GM19025 (cell line): Measurements from ENCODE around the gene GIT1.

Experiments
- ATAC-seq: cut with Tn5 transposase; IDR thresholded peaks from one replicate; pipeline ENCODE4 v1.9.1; 2021; ENCODE audit warnings: mild to moderate bottlenecking, low read depth, moderate library complexity; ENCODE audit not compliant: unreplicated experiment

Gene GIT1

DNA sequence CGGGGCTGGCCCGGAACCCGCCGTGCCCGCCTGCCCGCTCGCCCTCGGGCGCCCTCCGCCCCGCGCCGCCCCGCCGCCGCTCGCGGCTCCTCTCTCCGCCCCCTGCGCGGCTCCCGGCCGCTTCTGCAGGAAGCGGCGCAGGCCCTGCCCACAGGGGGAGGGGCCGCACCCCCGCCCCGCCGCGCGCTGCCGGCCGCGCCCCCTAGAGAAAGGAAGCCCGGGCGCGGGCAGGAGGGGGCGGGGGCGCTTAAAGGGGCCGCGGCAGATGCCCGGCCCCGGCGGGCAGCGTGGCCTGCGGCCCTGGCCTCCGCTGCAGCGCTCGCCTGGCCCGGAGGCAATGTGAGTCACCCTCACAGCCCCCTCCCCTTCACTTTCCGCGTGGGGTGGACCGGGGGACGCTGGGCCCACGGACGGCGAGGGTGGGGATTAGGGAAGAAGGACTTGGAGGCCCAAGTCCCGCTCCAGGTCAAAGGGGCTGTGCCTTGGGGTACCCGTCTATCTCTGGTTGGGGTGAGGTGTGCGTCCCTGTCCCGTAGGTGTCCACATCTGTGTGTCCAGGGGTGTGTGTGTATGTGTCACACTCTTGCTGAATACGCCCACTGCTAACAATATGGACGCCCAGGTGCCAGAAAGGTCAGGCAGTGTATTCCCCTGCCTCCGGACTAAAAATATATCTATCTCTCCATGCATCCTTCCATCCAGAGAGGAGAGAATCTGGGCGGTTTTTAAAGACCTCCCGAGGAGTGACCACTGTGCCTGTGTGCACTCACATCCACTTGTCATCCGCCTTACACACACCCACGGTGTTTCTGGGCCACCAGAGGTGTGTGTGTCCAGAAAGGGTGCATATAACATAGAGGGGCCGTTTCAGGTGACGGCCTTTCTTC lies at the start of gene GIT1:
TSS of gene GIT1 (minus strand) at position 125 of the 887 bp plus-strand sequence. CDS start 270 bp downstream, outside the sequence.
- ATAC-seq, result peak; percentile 70

GRCh38 chr17:29633886-29634285 lies 44.4 kb upstream of the GIT1 start:
- no peak for ATAC-seq

- no peak for ATAC-seq
Observed at GRCh38 chr17:29630630-29631193, 41.3 kb upstream of the GIT1 start.

DNA sequence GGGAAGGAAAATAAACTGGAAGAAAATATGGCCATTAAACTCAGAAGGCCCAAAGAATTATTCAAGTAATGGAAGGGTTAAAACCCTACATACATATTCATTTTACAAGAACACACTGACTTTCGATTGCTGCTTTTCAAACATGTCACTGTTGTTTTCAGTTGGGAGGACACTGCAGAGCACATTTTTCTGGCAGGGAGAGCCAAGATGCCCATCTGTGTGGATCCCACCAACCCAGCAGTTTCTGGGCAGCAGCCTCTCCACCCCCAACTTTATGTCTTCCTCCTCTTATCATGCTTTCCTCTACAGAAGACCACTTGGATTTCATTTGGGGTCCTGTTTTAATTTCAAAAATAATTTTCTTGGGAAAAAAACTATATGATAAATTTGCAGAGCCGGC lies 40.4 kb upstream of the GIT1 start:
- ATAC-seq, result no peak

DNA sequence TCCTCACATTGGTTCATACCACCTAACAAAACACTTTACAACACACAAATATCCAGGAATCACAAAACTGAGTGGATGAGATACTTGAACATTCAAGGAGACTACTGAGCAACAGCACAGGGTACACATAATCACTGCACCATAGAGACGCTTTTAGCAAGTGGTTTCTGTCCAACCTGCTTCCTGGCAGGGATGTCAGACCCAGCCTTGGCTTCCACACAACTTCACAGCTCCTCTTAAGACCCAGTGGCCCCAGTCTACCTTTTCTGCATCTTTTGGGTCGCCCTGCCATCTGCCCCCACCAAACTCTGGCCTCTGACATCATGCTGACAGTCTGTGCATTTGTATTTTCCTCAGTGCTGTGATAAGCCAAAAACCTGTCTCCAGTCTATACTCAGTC lies 39.2 kb upstream of the GIT1 start:
- ATAC-seq, result no peak

DNA sequence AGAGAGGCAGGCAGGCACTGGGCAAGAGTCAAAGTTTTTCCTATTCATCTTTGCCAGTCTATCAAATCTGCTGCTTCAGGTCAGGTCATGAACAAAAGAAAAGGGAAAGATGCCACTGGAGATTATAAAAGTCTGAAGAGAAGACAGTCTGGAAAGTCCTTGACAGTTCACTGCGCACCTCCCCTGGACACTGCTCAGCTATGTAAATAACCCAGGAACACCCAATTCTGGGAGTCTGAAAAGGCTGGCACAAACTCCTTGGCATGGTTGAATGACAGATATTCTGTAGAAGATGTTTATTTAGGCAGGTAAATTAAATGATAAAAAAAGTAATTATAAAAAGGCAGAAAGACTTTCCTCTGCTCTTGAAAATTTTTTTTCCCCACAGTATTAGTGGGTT lies 38.5 kb upstream of the GIT1 start:
- ATAC-seq, result no peak

- no peak for ATAC-seq
Observed at GRCh38 chr17:29625037-29625750, 35.7 kb upstream of the GIT1 start.

DNA sequence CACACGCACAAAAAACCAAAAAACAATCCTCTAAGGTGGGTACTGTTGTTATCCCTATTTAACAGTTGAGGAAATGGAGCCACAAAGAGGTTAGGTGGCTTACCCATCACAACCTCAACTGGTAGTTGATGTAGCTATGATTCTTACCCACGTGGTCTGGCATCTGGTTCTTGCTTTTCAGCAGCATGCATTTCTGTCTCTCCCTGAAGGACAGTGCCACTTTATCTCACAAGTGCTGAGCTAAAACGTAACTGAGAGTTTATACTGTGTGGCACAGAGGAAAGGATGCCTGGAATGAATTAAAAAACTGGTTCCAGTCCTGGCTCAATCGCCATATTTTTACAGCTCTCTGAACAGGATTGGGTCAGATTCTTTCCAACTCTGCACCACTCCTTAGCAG lies 35.1 kb upstream of the GIT1 start:
- no peak for ATAC-seq

GRCh38 chr17:29623283-29623647 lies 33.8 kb upstream of the GIT1 start:
- no peak for ATAC-seq

GRCh38 chr17:29622337-29623282 lies 33.2 kb upstream of the GIT1 start, which contains the start of gene CORO6:
CORO6 (minus strand) TSS chr17:29622912; CDS start chr17:29621421, 1,491 bp downstream.
- ATAC-seq, result peak; percentile 45

DNA sequence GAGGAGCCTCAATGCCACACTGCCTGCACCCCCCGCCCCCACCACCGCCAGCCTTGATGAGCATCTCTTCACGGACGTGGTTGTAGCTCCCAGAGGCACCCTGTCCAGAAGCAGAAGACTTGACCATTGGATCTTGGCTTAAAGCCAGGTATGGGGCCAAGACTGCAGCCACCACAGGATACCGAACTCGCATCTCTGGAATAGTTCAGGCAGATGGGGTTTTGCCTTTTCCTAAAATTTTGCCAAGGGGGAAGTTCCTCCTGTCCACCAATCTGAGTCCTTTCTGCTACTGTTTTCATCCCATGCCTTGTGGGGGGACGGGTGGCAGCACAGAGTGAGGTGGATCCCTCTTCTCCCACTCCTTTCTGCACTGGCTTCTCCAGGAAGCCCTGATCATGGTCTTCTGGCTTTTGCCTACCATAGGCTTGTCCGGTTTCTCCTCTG lies 32.3 kb upstream of the GIT1 start:
- no peak for ATAC-seq

DNA sequence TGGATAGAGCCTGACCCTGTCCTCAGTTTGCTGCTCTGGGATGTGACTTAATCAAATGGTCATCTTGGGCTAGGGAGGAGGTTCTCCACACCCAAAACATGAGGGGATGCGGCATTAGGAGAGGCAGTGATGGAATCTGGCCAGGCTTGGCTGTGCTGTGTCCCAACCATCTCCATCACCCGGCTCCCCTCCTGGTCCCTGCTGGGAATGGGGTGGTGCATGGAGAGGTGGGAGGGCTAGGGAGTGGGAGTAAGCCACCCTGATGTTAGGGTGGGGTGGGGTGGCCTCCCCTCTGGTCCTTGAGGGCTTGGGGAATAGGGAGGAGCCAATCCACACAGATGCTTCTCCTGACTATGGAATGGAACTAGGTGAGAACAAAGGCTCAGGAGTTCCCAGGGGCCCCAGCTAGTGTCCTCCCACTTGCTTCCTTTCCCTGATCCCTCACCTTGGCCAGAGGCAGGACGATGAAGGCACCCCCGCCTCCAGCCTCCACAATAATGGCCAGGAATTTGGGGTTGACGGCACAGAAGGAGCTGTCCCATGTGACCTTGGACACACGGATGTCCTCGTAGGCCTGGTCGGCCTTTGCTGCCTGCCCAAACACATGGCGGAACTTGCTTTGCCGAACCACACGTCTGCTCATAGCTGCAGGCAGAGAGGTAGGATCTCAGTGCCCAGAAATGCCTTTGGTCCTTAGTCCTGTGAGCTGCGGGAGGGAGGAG lies 31.5 kb upstream of the GIT1 start:
- no peak for ATAC-seq

DNA sequence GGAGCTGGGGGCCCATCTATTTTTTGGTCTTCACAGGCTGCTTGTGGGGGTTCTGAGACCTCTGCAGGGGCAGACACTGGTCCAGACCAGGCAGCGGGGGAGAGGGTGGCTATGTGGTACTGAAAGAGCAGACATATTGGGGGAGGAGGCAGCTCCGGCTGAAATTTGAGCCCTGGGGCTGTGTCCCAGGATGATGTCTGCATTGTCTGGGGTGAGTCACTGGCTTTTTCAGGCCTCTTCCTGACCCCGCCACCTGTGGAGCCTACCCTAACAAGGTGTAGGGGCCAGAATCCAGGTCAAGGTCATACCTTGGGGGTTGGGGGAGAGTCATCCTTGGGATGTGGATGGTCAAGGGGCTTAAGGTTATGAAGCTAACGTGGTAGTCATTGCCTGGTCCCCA lies 30.8 kb upstream of the GIT1 start:
- ATAC-seq, result no peak

- ATAC-seq, result no peak
Observed at GRCh38 chr17:29619251-29619650, 29.8 kb upstream of the GIT1 start.

GRCh38 chr17:29618272-29619065 lies 29.0 kb upstream of the GIT1 start:
- ATAC-seq, result no peak

DNA sequence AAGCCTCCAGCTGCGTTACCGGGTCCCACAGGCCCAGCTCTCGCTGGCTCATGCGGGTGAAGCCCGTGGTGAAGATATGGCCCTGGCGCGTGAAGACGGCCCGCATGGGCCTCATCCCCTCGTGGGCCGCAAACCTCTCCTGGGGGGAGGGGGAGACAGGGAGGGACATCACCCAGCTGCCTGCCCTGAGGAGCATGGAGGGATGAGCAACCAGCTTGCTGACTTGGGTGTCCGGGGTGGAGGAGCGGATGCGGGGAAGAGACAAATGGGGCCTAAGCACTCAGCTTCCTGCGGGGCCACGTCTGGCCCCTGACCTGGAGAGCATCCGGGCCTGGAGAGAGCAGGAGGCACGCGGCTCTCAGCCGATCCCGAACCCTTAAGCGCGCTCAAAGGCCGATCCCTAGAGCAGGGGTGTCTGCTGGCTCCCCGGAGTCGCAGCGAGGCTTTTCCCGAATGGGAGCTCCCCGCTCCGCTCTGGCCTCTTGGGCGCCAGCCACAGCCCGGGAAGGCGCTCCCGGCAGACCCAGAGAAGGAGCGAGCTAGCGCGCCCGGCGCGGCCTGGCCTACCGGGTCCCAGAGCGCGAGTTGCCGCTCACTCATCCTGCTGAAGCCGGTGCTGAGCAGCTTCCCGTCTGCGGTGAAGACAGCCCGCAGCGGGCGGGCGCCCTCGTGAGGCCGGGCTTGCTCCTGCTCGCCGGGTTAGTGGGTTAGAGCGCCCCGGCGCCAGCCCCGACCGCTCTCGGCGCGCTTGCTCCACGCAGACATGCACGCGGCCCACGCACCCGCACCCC lies 28.2 kb upstream of the GIT1 start:
- ATAC-seq, result peak; percentile 27

- peak; percentile 35 for ATAC-seq
Observed at GRCh38 chr17:29617125-29617480, 27.7 kb upstream of the GIT1 start.
